Caco-2 (cell line): Measurements from ENCODE around the gene GHRH. TPM values are rescaled to one million over a fixed set of nuclear protein-coding genes. Genes with fewer than 3 reads are reported as not detected.

Experiments
- BruUV-seq: library from RNA; stranded (reverse); fragments of 400-500 nt; replicated peaks from 2 replicates; lab custom pipeline; 2021; lab: Mats Ljungman, UMichigan
- CTCF ChIA-PET: fragments of 300-600 bp; sonication (Branson Sonifier 250); formaldehyde crosslinking; loops from one replicate; lab custom pipeline; 2022; ENCODE audit warnings: antibody characterized with exemption; lab: Charles Lee
- POLR2A ChIA-PET: fragments of 300-600 bp; sonication (Branson Sonifier 250); formaldehyde crosslinking; loops from one replicate; lab custom pipeline; 2022; ENCODE audit warnings: antibody characterized with exemption; lab: Charles Lee
- DNase-seq, 2 experiments: peaks; one replicate each; pipeline versions ENCODE4 v3.0.0 to v3.0.0-alpha.2; 2020 to 2022
- H3K27me3 ChIP-seq: replicated peaks from 2 replicates; pipeline ENCODE4 v1.6.0; 2011; ENCODE audit warnings: low read length; ENCODE audit not compliant: control insufficient read depth, insufficient read depth
- H3K36me3 ChIP-seq: 2 replicates; pipeline ENCODE4 v1.5.1; 2011; ENCODE audit warnings: low read length; ENCODE audit not compliant: control insufficient read depth, insufficient read depth
- H3K4me1 ChIP-seq: fragments of 250-450 bp; sonication (Bioruptor Pico); 2 replicates; pipeline ENCODE4 v1.5.1; 2020; ENCODE audit warnings: mild to moderate bottlenecking
- H3K4me3 ChIP-seq: 2 replicates; pipeline ENCODE4 v1.5.1; 2011; ENCODE audit warnings: low read depth, mild to moderate bottlenecking, control low read depth, low read length
- H3K9me3 ChIP-seq: fragments of 250-450 bp; sonication (Bioruptor Pico); 2 replicates; pipeline ENCODE4 v1.5.1; 2020; ENCODE audit warnings: mild to moderate bottlenecking, moderate library complexity
- H3K27ac Mint-ChIP-seq: one replicate; pipeline ENCODE4 v1.8.0; 2022; ENCODE audit warnings: mixed read lengths; ENCODE audit not compliant: unreplicated experiment
- H3K27me3 Mint-ChIP-seq: one replicate; pipeline ENCODE4 v1.8.0; 2022; ENCODE audit warnings: mixed read lengths; ENCODE audit not compliant: insufficient read depth, unreplicated experiment
- H3K36me3 Mint-ChIP-seq: one replicate; pipeline ENCODE4 v1.8.0; 2022; ENCODE audit warnings: mild to moderate bottlenecking, mixed read lengths; ENCODE audit not compliant: insufficient read depth, unreplicated experiment
- H3K4me1 Mint-ChIP-seq: one replicate; pipeline ENCODE4 v1.8.0; 2022; ENCODE audit warnings: low read depth, mixed read lengths; ENCODE audit not compliant: unreplicated experiment
- H3K4me3 Mint-ChIP-seq: one replicate; pipeline ENCODE4 v1.8.0; 2022; ENCODE audit warnings: mild to moderate bottlenecking, moderate library complexity, mixed read lengths; ENCODE audit not compliant: unreplicated experiment
- H3K9me3 Mint-ChIP-seq: one replicate; pipeline ENCODE4 v1.8.0; 2022; ENCODE audit warnings: mixed read lengths; ENCODE audit not compliant: unreplicated experiment
- intact Hi-C: fragments of 100-400 bp; cut with micrococcal nuclease; formaldehyde crosslinking; loops from one replicate; pipeline ENCODE4 v1.10.0; 2022; ENCODE audit not compliant: unreplicated experiment
- total RNA-seq: library from RNA; stranded (reverse); gene quantifications from 2 replicates; pipeline ENCODE4 v1.2.3, GENCODE V29; 2022
- TF ChIP-seq, protein P1 (sequence below), 2 experiments: fragments of 200-600 bp in 1 of 2; IDR thresholded peaks; 1 replicate in 1 of 2; 2 replicates in 1 of 2; pipeline versions ENCODE4 v1.5.1 to v1.8.0; 2011 to 2022; ENCODE audit warnings: antibody characterized with exemption in 1 of 2, control low read depth in 1 of 2, inconsistent platforms in 1 of 2, low read depth in 1 of 2, low read length in 1 of 2, mild to moderate bottlenecking in 1 of 2, moderate library complexity in 1 of 2; ENCODE audit not compliant: insufficient read depth in 1 of 2, severe bottlenecking in 1 of 2, unreplicated experiment in 1 of 2

GHRH gene
- total RNA-seq, 1 experiment from 2014 or later = not detected

- DNase-seq = peak in 1 of 2 experiments; percentile 42
- ChIA-PET POLR2A (no interaction called here), CTCF (interaction anchor here (0.6 to 1.9 kb wide), 9 partner anchors 13 to 226 kb away, joined by 3 to 9 read pairs (median 3); partner anchors contain the start of gene MANBAL)
- no peak overlapping the region for H3K4me3 ChIP-seq
- no peaks in the 10 kb centered on the region for H3K36me3 ChIP-seq
- no peaks in the 10 kb centered on the region for H3K27me3 ChIP-seq
- H3K9me3 ChIP-seq = no peaks in the 10 kb centered on the region
- intact Hi-C loops = no loop called here
- H3K9me3 Mint-ChIP-seq = no peaks in the 10 kb centered on the region
- H3K27ac Mint-ChIP-seq = no peak overlapping the region
- no peaks in the 10 kb centered on the region for H3K4me1 Mint-ChIP-seq
- no peaks in the 10 kb centered on the region for H3K36me3 Mint-ChIP-seq
- no peak overlapping the region for H3K4me3 Mint-ChIP-seq
- TF ChIP-seq, protein P1, sequence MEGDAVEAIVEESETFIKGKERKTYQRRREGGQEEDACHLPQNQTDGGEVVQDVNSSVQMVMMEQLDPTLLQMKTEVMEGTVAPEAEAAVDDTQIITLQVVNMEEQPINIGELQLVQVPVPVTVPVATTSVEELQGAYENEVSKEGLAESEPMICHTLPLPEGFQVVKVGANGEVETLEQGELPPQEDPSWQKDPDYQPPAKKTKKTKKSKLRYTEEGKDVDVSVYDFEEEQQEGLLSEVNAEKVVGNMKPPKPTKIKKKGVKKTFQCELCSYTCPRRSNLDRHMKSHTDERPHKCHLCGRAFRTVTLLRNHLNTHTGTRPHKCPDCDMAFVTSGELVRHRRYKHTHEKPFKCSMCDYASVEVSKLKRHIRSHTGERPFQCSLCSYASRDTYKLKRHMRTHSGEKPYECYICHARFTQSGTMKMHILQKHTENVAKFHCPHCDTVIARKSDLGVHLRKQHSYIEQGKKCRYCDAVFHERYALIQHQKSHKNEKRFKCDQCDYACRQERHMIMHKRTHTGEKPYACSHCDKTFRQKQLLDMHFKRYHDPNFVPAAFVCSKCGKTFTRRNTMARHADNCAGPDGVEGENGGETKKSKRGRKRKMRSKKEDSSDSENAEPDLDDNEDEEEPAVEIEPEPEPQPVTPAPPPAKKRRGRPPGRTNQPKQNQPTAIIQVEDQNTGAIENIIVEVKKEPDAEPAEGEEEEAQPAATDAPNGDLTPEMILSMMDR (IDR thresholded peaks at IDR 0.05; ENCODE audit: insufficient read depth in 1 of 2, low read depth in 1 of 2, low read length in 1 of 2, severe bottlenecking in 1 of 2, unreplicated experiment in 1 of 2) = peak in 1 of 2 experiments; percentile 40
- no peaks in the 10 kb centered on the region for H3K27me3 Mint-ChIP-seq
- peaks cover 9% of the 10 kb centered on the region for H3K4me1 ChIP-seq
- BruUV-seq = no TSS peak
These were observed 15.1 kb upstream of the GHRH start for GRCh38 chr20:37276494-37277252.

DNA sequence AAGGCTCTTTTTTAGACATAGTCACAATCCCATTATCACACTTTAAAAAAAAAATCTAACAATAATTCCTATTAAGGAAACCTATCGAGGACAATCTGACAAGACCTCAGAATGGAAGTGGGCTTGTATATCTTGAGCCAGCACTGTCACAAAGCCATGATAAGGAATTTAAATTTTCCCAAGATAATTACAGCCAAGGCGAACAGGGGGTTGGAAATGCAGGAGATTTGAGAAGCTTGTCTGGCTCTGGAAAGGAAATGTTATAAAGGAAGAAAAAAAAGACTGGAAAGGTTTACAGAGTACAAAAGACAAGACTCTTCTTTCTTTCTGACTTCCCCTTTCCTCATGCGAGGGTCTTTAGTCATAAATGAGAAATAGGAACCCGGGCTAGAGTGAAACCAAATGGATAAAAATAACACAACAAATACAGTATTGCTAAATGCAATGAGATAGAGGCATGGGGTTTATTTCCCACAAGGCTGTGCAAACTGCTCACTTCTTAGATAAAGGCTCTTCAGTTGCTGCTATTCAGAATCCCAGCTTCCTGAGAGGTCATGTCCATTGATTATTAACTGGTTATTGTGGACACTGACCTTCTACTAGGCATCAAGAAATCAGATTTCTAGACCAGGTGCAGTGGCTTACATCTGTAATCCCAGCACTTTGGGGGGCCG is 13.4 kb upstream of the GHRH start:
- Mint-ChIP-seq H3K36me3 (no peaks in the 10 kb centered on the region), H3K9me3 (no peaks in the 10 kb centered on the region), H3K27me3 (no peaks in the 10 kb centered on the region), H3K4me3 (no peak overlapping the region), H3K27ac (no peak overlapping the region), H3K4me1 (no peaks in the 10 kb centered on the region)
- TF ChIP-seq, protein P1 (IDR thresholded peaks at IDR 0.05; ENCODE audit: insufficient read depth in 1 of 2, low read depth in 1 of 2, low read length in 1 of 2, severe bottlenecking in 1 of 2, unreplicated experiment in 1 of 2) = no peak
- no peaks in the 10 kb centered on the region for H3K36me3 ChIP-seq
- no peaks in the 10 kb centered on the region for H3K27me3 ChIP-seq
- peaks cover 5% of the 10 kb centered on the region for H3K4me1 ChIP-seq
- no peak overlapping the region for H3K4me3 ChIP-seq
- intact Hi-C loops = no loop called here
- POLR2A ChIA-PET = no interaction called here
- BruUV-seq = no TSS peak
- CTCF ChIA-PET = interaction anchor here (1.0 kb wide), 1 partner anchor 10 kb away, joined by 3 read pairs; no protein-coding TSS in a partner anchor
- DNase-seq = no peak
- H3K9me3 ChIP-seq = peaks cover 5% of the 10 kb centered on the region; the same call in 1 of the 2 replicates

DNA sequence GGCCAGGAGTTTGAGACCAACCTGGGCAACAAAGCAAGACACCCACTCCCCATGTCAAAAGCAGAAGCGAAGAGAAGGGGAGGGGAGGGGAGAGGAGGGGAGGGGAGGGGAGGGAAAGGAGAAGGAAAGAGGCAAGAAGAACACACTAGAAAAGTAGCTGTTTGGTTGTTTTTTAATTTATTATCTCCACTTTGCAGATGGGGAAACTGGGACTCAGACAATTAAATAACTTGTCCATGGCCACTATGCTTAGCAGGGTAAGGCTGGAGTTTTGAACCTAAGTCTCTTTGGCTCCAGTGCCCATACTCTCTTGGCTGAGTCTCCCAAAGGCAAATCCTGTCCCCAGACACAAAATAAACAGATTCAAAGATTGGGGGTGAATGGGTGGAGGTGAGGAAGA is 12.4 kb upstream of the GHRH start:
- Histone ChIP-seq H3K36me3 (no peaks in the 10 kb centered on the region), H3K27me3 (no peaks in the 10 kb centered on the region), H3K4me3 (no peak overlapping the region), H3K9me3 (peaks cover 13% of the 10 kb centered on the region; the same call in 1 of the 2 replicates), H3K4me1 (no peaks in the 10 kb centered on the region)
- H3K27ac Mint-ChIP-seq = no peak overlapping the region
- no TSS peak for BruUV-seq
- intact Hi-C loops = no loop called here
- CTCF ChIA-PET = no interaction called here
- no peak for DNase-seq
- H3K9me3 Mint-ChIP-seq = no peaks in the 10 kb centered on the region
- TF ChIP-seq, protein P1 (IDR thresholded peaks at IDR 0.05; ENCODE audit: insufficient read depth in 1 of 2, low read depth in 1 of 2, low read length in 1 of 2, severe bottlenecking in 1 of 2, unreplicated experiment in 1 of 2) = no peak
- no peak overlapping the region for H3K4me3 Mint-ChIP-seq
- no peaks in the 10 kb centered on the region for H3K4me1 Mint-ChIP-seq
- POLR2A ChIA-PET = no interaction called here
- H3K36me3 Mint-ChIP-seq = no peaks in the 10 kb centered on the region
- no peaks in the 10 kb centered on the region for H3K27me3 Mint-ChIP-seq
